ENCODE measurements around the gene YARS2. TPM values are rescaled to one million over a fixed set of nuclear protein-coding genes. Genes with fewer than 3 reads are reported as not detected.

The YARS2 gene
- total and polyA plus RNA-seq, 2 of the 13 experiments (the other 11 are each of a cell fraction or from before 2014, with no cell fraction given) = 17.9 to 39.6 TPM

- TF ChIP-seq ZNF710 (CRISPR knock-in tag; IDR thresholded peaks at IDR 0.05; ENCODE audit: borderline replicate concordance) (0 out of 2 replicates have a peak, but pooled peaks have one; percentile 21), GZF1 (CRISPR knock-in tag; IDR thresholded peaks at IDR 0.05) (peak; percentile 43; the same call in 1 of the 2 replicates), RBFOX2 (IDR thresholded peaks at IDR 0.05; ENCODE audit: low read depth, low read length) (peak; percentile 90), ZFX (CRISPR knock-in tag; IDR thresholded peaks at IDR 0.05; ENCODE audit: low read depth) (peak; percentile 86), DR1 (CRISPR knock-in tag; IDR thresholded peaks at IDR 0.05) (0 out of 2 replicates have a peak, but pooled peaks have one; percentile 33), TAF15 (IDR thresholded peaks at IDR 0.05; ENCODE audit: low read depth, low read length, poor library complexity, severe bottlenecking) (peak; percentile 63), ZNF282 (IDR thresholded peaks at IDR 0.05; ENCODE audit: partially characterized antibody) (no peak), ZNF619 (CRISPR knock-in tag; IDR thresholded peaks at IDR 0.05) (peak; percentile 35; the same call in 1 of the 2 replicates), YY1 (IDR thresholded peaks at IDR 0.05; ENCODE audit: insufficient read depth, insufficient replicate concordance, low read depth, low read length) (peak; percentile 44), RAD51 (IDR thresholded peaks at IDR 0.05; ENCODE audit: borderline replicate concordance) (no peak), KDM3A (CRISPR knock-in tag; IDR thresholded peaks at IDR 0.05; ENCODE audit: low read depth) (0 out of 2 replicates have a peak, but pooled peaks have one; percentile 24), FOXA3 (CRISPR knock-in tag; IDR thresholded peaks at IDR 0.05) (0 out of 2 replicates have a peak, but pooled peaks have one; percentile 30), ZFYVE20 (CRISPR knock-in tag; IDR thresholded peaks at IDR 0.05; ENCODE audit: borderline replicate concordance, low read depth) (peak; percentile 60; the same call in 1 of the 2 replicates), HMGXB4 (CRISPR knock-in tag; IDR thresholded peaks at IDR 0.05; ENCODE audit: borderline replicate concordance in 1 of 2, low read depth in 1 of 2) (peak; percentile 88 to 97), AGO2 (optimal IDR thresholded peaks at IDR 0.05; ENCODE audit: low read depth, low read length) (peak; percentile 89), SKI (IDR thresholded peaks at IDR 0.05; ENCODE audit: partially characterized antibody) (peak; percentile 19), ZNF263 (CRISPR knock-in tag; IDR thresholded peaks at IDR 0.05) (0 out of 2 replicates have a peak, but pooled peaks have one; percentile 9), POGZ (CRISPR knock-in tag; IDR thresholded peaks at IDR 0.05) (peak; percentile 20; the same call in 1 of the 2 replicates), ARHGAP35 (CRISPR knock-in tag; IDR thresholded peaks at IDR 0.05; ENCODE audit: borderline replicate concordance) (peak; percentile 43; the same call in 1 of the 2 replicates), RAD21 (CRISPR knock-in tag; IDR thresholded peaks at IDR 0.05) (peak; percentile 59), ZNF839 (CRISPR knock-in tag; IDR thresholded peaks at IDR 0.05; ENCODE audit: borderline replicate concordance) (peak; percentile 86; the same call in 1 of the 2 replicates), HIVEP1 (CRISPR knock-in tag; IDR thresholded peaks at IDR 0.05) (peak; percentile 40; the same call in 1 of the 2 replicates), ZNF776 (CRISPR knock-in tag; IDR thresholded peaks at IDR 0.05) (peak; percentile 43; the same call in 1 of the 2 replicates), HOXA3 (CRISPR knock-in tag; IDR thresholded peaks at IDR 0.05) (peak; percentile 7; the same call in 1 of the 2 replicates), KDM5B (CRISPR knock-in tag; IDR thresholded peaks at IDR 0.05; ENCODE audit: borderline replicate concordance) (peak; percentile 67; the same call in 1 of the 2 replicates)
- TF ChIP-seq, protein P1, sequence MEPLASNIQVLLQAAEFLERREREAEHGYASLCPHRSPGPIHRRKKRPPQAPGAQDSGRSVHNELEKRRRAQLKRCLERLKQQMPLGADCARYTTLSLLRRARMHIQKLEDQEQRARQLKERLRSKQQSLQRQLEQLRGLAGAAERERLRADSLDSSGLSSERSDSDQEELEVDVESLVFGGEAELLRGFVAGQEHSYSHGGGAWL (CRISPR knock-in tag; IDR thresholded peaks at IDR 0.05) = no peak; the same call in 1 of the 2 replicates
Measured at GRCh38 chr12:32755051-32755653, 545 bp downstream of the YARS2 start (continued).

Data from HepG2 (cell line).